ENCODE data around the gene SULT2A1.

Gene SULT2A1

GRCh38 chr19:47899335-47899734 is 13.2 kb upstream of the SULT2A1 start:
- no peak overlapping the region for H3K56ac ChIP-seq (ENCODE audit: low read length)
- no peaks in the 10 kb centered on the region for H3K4me1 ChIP-seq (ENCODE audit: control insufficient read depth, low read depth, low read length)
- no peak overlapping the region for H3K27ac ChIP-seq (ENCODE audit: low read depth, low read length)
- no peak overlapping the region for H2BK15ac ChIP-seq (replicated peaks; ENCODE audit: low read depth)
- H3K4me2 ChIP-seq (ENCODE audit: low read length), result no peak overlapping the region
- no peak overlapping the region for H2BK5ac ChIP-seq (ENCODE audit: low read length)
- H2BK120ac ChIP-seq (ENCODE audit: low read depth, low read length), result no peak overlapping the region
- H3K27me3 ChIP-seq (ENCODE audit: insufficient read depth, low read length, poor library complexity), result no peaks in the 10 kb centered on the region
- no peak overlapping the region for H3K9ac ChIP-seq (ENCODE audit: low read length)
- H4K5ac ChIP-seq (ENCODE audit: low read length), result no peak overlapping the region
- WGBS (ENCODE audit: extremely low coverage, insufficient coverage, low lambda C conversion rate), result no CpG with 5 or more reads among the region's 8 CpGs
- no peak overlapping the region for H4K8ac ChIP-seq (ENCODE audit: low read depth, low read length)
- no peak overlapping the region for H2AK5ac ChIP-seq (ENCODE audit: low read length)
- H3K36me3 ChIP-seq (ENCODE audit: control insufficient read depth, insufficient read depth, low read length), result no peaks in the 10 kb centered on the region
- DNase-seq, result no peak
- H3K79me2 ChIP-seq (ENCODE audit: control insufficient read depth, insufficient read depth, low read length), result no peaks in the 10 kb centered on the region
- H3K23ac ChIP-seq (ENCODE audit: low read length), result no peak overlapping the region
- H3K4ac ChIP-seq (ENCODE audit: low read depth, low read length), result no peak overlapping the region
- H3K4me3 ChIP-seq (ENCODE audit: low read length), result no peak overlapping the region
- H3K18ac ChIP-seq (ENCODE audit: low read length), result no peak overlapping the region
- H3K79me1 ChIP-seq (ENCODE audit: low read length), result no peaks in the 10 kb centered on the region

GRCh38 chr19:47897861-47898260 is 11.7 kb upstream of the SULT2A1 start:
- Histone ChIP-seq H3K4me2 (ENCODE audit: low read length) (no peak overlapping the region), H3K27ac (ENCODE audit: low read depth, low read length) (no peak overlapping the region), H3K79me2 (ENCODE audit: control insufficient read depth, insufficient read depth, low read length) (no peaks in the 10 kb centered on the region), H2AK5ac (ENCODE audit: low read length) (no peak overlapping the region), H2BK15ac (replicated peaks; ENCODE audit: low read depth) (no peak overlapping the region), H3K36me3 (ENCODE audit: control insufficient read depth, insufficient read depth, low read length) (no peaks in the 10 kb centered on the region), H3K27me3 (ENCODE audit: insufficient read depth, low read length, poor library complexity) (no peaks in the 10 kb centered on the region), H3K9ac (ENCODE audit: low read length) (no peak overlapping the region), H3K18ac (ENCODE audit: low read length) (no peak overlapping the region), H3K23ac (ENCODE audit: low read length) (no peak overlapping the region), H3K79me1 (ENCODE audit: low read length) (no peaks in the 10 kb centered on the region), H4K8ac (ENCODE audit: low read depth, low read length) (no peak overlapping the region), H2BK120ac (ENCODE audit: low read depth, low read length) (no peak overlapping the region), H3K4ac (ENCODE audit: low read depth, low read length) (no peak overlapping the region), H4K5ac (ENCODE audit: low read length) (no peak overlapping the region), H3K56ac (ENCODE audit: low read length) (no peak overlapping the region), H2BK5ac (ENCODE audit: low read length) (no peak overlapping the region), H3K4me3 (ENCODE audit: low read length) (no peak overlapping the region), H3K4me1 (ENCODE audit: control insufficient read depth, low read depth, low read length) (no peaks in the 10 kb centered on the region)
- no CpG with 5 or more reads among the region's 9 CpGs for WGBS (ENCODE audit: extremely low coverage, insufficient coverage, low lambda C conversion rate)
- no peak for DNase-seq

- WGBS (ENCODE audit: extremely low coverage, insufficient coverage, low lambda C conversion rate), result no CpG with 5 or more reads among the region's 5 CpGs
- Histone ChIP-seq H3K56ac (ENCODE audit: low read length) (no peak overlapping the region), H4K5ac (ENCODE audit: low read length) (no peak overlapping the region), H3K9ac (ENCODE audit: low read length) (no peak overlapping the region), H2BK15ac (replicated peaks; ENCODE audit: low read depth) (no peak overlapping the region), H3K18ac (ENCODE audit: low read length) (no peak overlapping the region), H4K8ac (ENCODE audit: low read depth, low read length) (no peak overlapping the region), H3K23ac (ENCODE audit: low read length) (no peak overlapping the region), H3K36me3 (ENCODE audit: control insufficient read depth, insufficient read depth, low read length) (no peaks in the 10 kb centered on the region), H3K4me1 (ENCODE audit: control insufficient read depth, low read depth, low read length) (no peaks in the 10 kb centered on the region), H3K4me2 (ENCODE audit: low read length) (no peak overlapping the region), H3K79me1 (ENCODE audit: low read length) (no peaks in the 10 kb centered on the region), H3K27me3 (ENCODE audit: insufficient read depth, low read length, poor library complexity) (no peaks in the 10 kb centered on the region), H3K4ac (ENCODE audit: low read depth, low read length) (no peak overlapping the region), H3K79me2 (ENCODE audit: control insufficient read depth, insufficient read depth, low read length) (no peaks in the 10 kb centered on the region), H3K27ac (ENCODE audit: low read depth, low read length) (no peak overlapping the region), H2AK5ac (ENCODE audit: low read length) (no peak overlapping the region), H2BK120ac (ENCODE audit: low read depth, low read length) (no peak overlapping the region), H3K4me3 (ENCODE audit: low read length) (no peak overlapping the region), H2BK5ac (ENCODE audit: low read length) (no peak overlapping the region)
- no peak for DNase-seq
These were observed 10.7 kb upstream of the SULT2A1 start for GRCh38 chr19:47896773-47897172.

- Histone ChIP-seq H3K27ac (ENCODE audit: low read depth, low read length) (no peak overlapping the region), H3K23ac (ENCODE audit: low read length) (no peak overlapping the region), H3K4me1 (ENCODE audit: control insufficient read depth, low read depth, low read length) (no peaks in the 10 kb centered on the region), H3K4ac (ENCODE audit: low read depth, low read length) (no peak overlapping the region), H3K4me2 (ENCODE audit: low read length) (no peak overlapping the region), H4K5ac (ENCODE audit: low read length) (no peak overlapping the region), H3K27me3 (ENCODE audit: insufficient read depth, low read length, poor library complexity) (no peaks in the 10 kb centered on the region), H3K56ac (ENCODE audit: low read length) (no peak overlapping the region), H2BK15ac (replicated peaks; ENCODE audit: low read depth) (no peak overlapping the region), H2AK5ac (ENCODE audit: low read length) (no peak overlapping the region), H3K79me1 (ENCODE audit: low read length) (no peaks in the 10 kb centered on the region), H4K8ac (ENCODE audit: low read depth, low read length) (no peak overlapping the region), H2BK5ac (ENCODE audit: low read length) (no peak overlapping the region), H3K18ac (ENCODE audit: low read length) (no peak overlapping the region), H3K79me2 (ENCODE audit: control insufficient read depth, insufficient read depth, low read length) (no peaks in the 10 kb centered on the region), H2BK120ac (ENCODE audit: low read depth, low read length) (no peak overlapping the region), H3K36me3 (ENCODE audit: control insufficient read depth, insufficient read depth, low read length) (no peaks in the 10 kb centered on the region), H3K4me3 (ENCODE audit: low read length) (no peak overlapping the region), H3K9ac (ENCODE audit: low read length) (no peak overlapping the region)
- no peak for DNase-seq
- WGBS (ENCODE audit: extremely low coverage, insufficient coverage, low lambda C conversion rate), result no CpG with 5 or more reads among the region's 4 CpGs
These were observed 9.9 kb upstream of the SULT2A1 start for GRCh38 chr19:47896019-47896418.

- no peak overlapping the region for H3K4me2 ChIP-seq (ENCODE audit: low read length)
- H3K23ac ChIP-seq (ENCODE audit: low read length), result no peak overlapping the region
- no peak overlapping the region for H3K18ac ChIP-seq (ENCODE audit: low read length)
- no peak overlapping the region for H4K5ac ChIP-seq (ENCODE audit: low read length)
- no peak overlapping the region for H2BK5ac ChIP-seq (ENCODE audit: low read length)
- no peak overlapping the region for H3K27ac ChIP-seq (ENCODE audit: low read depth, low read length)
- no peak overlapping the region for H4K8ac ChIP-seq (ENCODE audit: low read depth, low read length)
- no peak for DNase-seq
- H3K36me3 ChIP-seq (ENCODE audit: control insufficient read depth, insufficient read depth, low read length), result no peaks in the 10 kb centered on the region
- H2BK120ac ChIP-seq (ENCODE audit: low read depth, low read length), result no peak overlapping the region
- WGBS (ENCODE audit: extremely low coverage, insufficient coverage, low lambda C conversion rate), result no CpG with 5 or more reads among the region's 5 CpGs
- H2AK5ac ChIP-seq (ENCODE audit: low read length), result no peak overlapping the region
- no peak overlapping the region for H2BK15ac ChIP-seq (replicated peaks; ENCODE audit: low read depth)
- H3K27me3 ChIP-seq (ENCODE audit: insufficient read depth, low read length, poor library complexity), result no peaks in the 10 kb centered on the region
- no peaks in the 10 kb centered on the region for H3K4me1 ChIP-seq (ENCODE audit: control insufficient read depth, low read depth, low read length)
- no peaks in the 10 kb centered on the region for H3K79me2 ChIP-seq (ENCODE audit: control insufficient read depth, insufficient read depth, low read length)
- H3K79me1 ChIP-seq (ENCODE audit: low read length), result no peaks in the 10 kb centered on the region
- H3K9ac ChIP-seq (ENCODE audit: low read length), result no peak overlapping the region
- no peak overlapping the region for H3K4ac ChIP-seq (ENCODE audit: low read depth, low read length)
- no peak overlapping the region for H3K56ac ChIP-seq (ENCODE audit: low read length)
- H3K4me3 ChIP-seq (ENCODE audit: low read length), result no peak overlapping the region
These were observed 9.2 kb upstream of the SULT2A1 start for GRCh38 chr19:47895165-47895782.

All from mesendoderm (in vitro differentiated cells).